Adrenal gland (tissue), 5 donors: ENCODE measurements around the gene PRKD1.

ENCODE experiments used
- CTCF ChIP-seq, 6 experiments: fragments of 450-650 bp in 4 of 6; fragments of 200-600 bp in 2 of 6; sonication (generic) in 1 of 6; IDR thresholded peaks; 1 replicate in 5 of 6; 2 replicates in 1 of 6; pipeline versions ENCODE4 v1.5.1 to v1.8.0; 2016 to 2021; ENCODE audit warnings: antibody characterized with exemption in 6 of 6, mild to moderate bottlenecking in 2 of 6, moderate library complexity in 1 of 6
- POLR2A ChIP-seq, 2 donors: fragments of 450-650 bp; IDR thresholded peaks; one replicate each; pipeline ENCODE4 v1.6.1; 2017; ENCODE audit warnings: antibody characterized with exemption in 2 of 2, mild to moderate bottlenecking in 2 of 2, moderate library complexity in 1 of 2
- donor health status: DM: no; HTN: no; CAD: no.

- TF ChIP-seq CTCF (IDR thresholded peaks at IDR 0.05) (no peak), POLR2A (IDR thresholded peaks at IDR 0.05) (no peak)
Measured at GRCh38 chr14:29823816-29824215, 103.8 kb downstream of the PRKD1 start.
